Urinary bladder (tissue), 4 donors: ENCODE data around the gene NPPB. TPM values are rescaled to one million over a fixed set of nuclear protein-coding genes. Genes with fewer than 3 reads are reported as not detected.

Source experiments
- DNase-seq: peaks from one replicate; pipeline ENCODE4 v3.0.0-alpha.2; 2015; ENCODE audit errors: extremely low spot score
- H3K27ac ChIP-seq: one replicate; pipeline ENCODE4 v1.5.1; 2013; ENCODE audit warnings: low read depth, mild to moderate bottlenecking, moderate library complexity
- H3K36me3 ChIP-seq: one replicate; pipeline ENCODE4 v1.6.1; 2013; ENCODE audit warnings: mild to moderate bottlenecking, moderate library complexity; ENCODE audit not compliant: insufficient read depth
- H3K4me1 ChIP-seq: one replicate; pipeline ENCODE4 v1.6.1; 2013; ENCODE audit warnings: mild to moderate bottlenecking, moderate library complexity; ENCODE audit not compliant: insufficient read depth
- H3K4me3 ChIP-seq: one replicate; pipeline ENCODE4 v1.5.1; 2013; ENCODE audit warnings: low read depth, low read length
- WGBS: extraction: QIAGEN DNeasy Blood & Tissue Kit; methylation state at CpG from one replicate; pipeline ENCODE4 v1.1.7; 2013; 5-methylcytosine and 5-hydroxymethylcytosine counted together
- polyA plus RNA-seq: library from polyadenylated mRNA; stranded (reverse); fragments of 200-250 nt; gene quantifications from one replicate; pipeline ENCODE4 v1.2.3, GENCODE V29; 2013
- small RNA-seq: library from RNA; depleted of rRNA; stranded (forward); fragments of <200 nt; gene quantifications from one replicate; pipeline ENCODE3, GENCODE V24; 2014
- total RNA-seq: library from RNA; depleted of rRNA; stranded (reverse); fragments of >200 nt; gene quantifications from one replicate; pipeline ENCODE4 v1.2.3, GENCODE V29; 2014
- donor health status: healthy with polysubstance abuse.
- donor health status: healthy.

Gene NPPB
- total and polyA plus RNA-seq, 2 donors, result not detected

GRCh38 chr1:11823366-11824137 lies 35.2 kb downstream of the NPPB start:
- WGBS, result 89% methylated on average over 17 of the region's 17 CpGs
- H3K4me3 ChIP-seq, result no peak overlapping the region
- H3K4me1 ChIP-seq, result no peaks in the 10 kb centered on the region
- no peak overlapping the region for H3K27ac ChIP-seq
- no peak for DNase-seq
- H3K36me3 ChIP-seq, result peaks cover 2% of the 10 kb centered on the region

- H3K4me1 ChIP-seq, result no peaks in the 10 kb centered on the region
- peaks cover 2% of the 10 kb centered on the region for H3K36me3 ChIP-seq
- no peak overlapping the region for H3K4me3 ChIP-seq
- no peak for DNase-seq
- 87% methylated on average over 3 of the region's 3 CpGs for WGBS
- H3K27ac ChIP-seq, result no peak overlapping the region
Observed at GRCh38 chr1:11822091-11822490, 36.7 kb downstream of the NPPB start.

- peaks cover 1% of the 10 kb centered on the region for H3K36me3 ChIP-seq
- H3K27ac ChIP-seq, result no peak overlapping the region
- DNase-seq, result no peak
- H3K4me1 ChIP-seq, result no peaks in the 10 kb centered on the region
- 92% methylated on average over 12 of the region's 12 CpGs for WGBS
- H3K4me3 ChIP-seq, result no peak overlapping the region
Observed at GRCh38 chr1:11817192-11817591, 41.6 kb downstream of the NPPB start.

- H3K4me3 ChIP-seq, result no peak overlapping the region
- no peaks in the 10 kb centered on the region for H3K4me1 ChIP-seq
- DNase-seq, result no peak
- WGBS, result 87% methylated on average over 5 of the region's 5 CpGs
- no peak overlapping the region for H3K27ac ChIP-seq
- no peaks in the 10 kb centered on the region for H3K36me3 ChIP-seq
Observed at GRCh38 chr1:11813021-11813420, 45.7 kb downstream of the NPPB start.

Small RNA genes within 50 kb of the gene (small RNA-seq; reads per million reads assigned to genes)
- gene RF02156 (not detected), gene RF02157 (not detected), gene RF02158 (not detected)

Other genes starting within 250 kb of the NPPB start
- 0.42 TPM for gene FBXO2, start 204.5 kb downstream of the NPPB start, total RNA-seq
- 5.5 TPM for gene FBXO2, start 204.5 kb downstream of the NPPB start, polyA plus RNA-seq
- gene FBXO44, start 204.1 kb downstream of the NPPB start, total RNA-seq, result 6.2 TPM
- gene FBXO44, start 204.1 kb downstream of the NPPB start, polyA plus RNA-seq, result 24.3 TPM
- 4.0 TPM for gene FBXO6, start 194.7 kb downstream of the NPPB start, total RNA-seq
- 13.2 TPM for gene FBXO6, start 194.7 kb downstream of the NPPB start, polyA plus RNA-seq
- 20.5 TPM for gene MAD2L2, start 177.8 kb downstream of the NPPB start, total RNA-seq
- 47.1 TPM for gene MAD2L2, start 177.8 kb downstream of the NPPB start, polyA plus RNA-seq
- gene DRAXIN, start 167.2 kb downstream of the NPPB start, total RNA-seq, result 0.21 TPM
- gene DRAXIN, start 167.2 kb downstream of the NPPB start, polyA plus RNA-seq, result 0.01 TPM
- 21.4 TPM for gene AGTRAP, start 122.8 kb downstream of the NPPB start, total RNA-seq
- gene AGTRAP, start 122.8 kb downstream of the NPPB start, polyA plus RNA-seq, result 81.8 TPM
- gene C1orf167, start 96.8 kb downstream of the NPPB start, total RNA-seq, result 0.42 TPM
- 3.2 TPM for gene C1orf167, start 96.8 kb downstream of the NPPB start, polyA plus RNA-seq
- gene MTHFR, start 53.0 kb downstream of the NPPB start, total RNA-seq, result 26.9 TPM
- 20.1 TPM for gene MTHFR, start 53.0 kb downstream of the NPPB start, polyA plus RNA-seq
- 9.9 TPM for gene CLCN6, start 52.8 kb downstream of the NPPB start, total RNA-seq
- 13.7 TPM for gene CLCN6, start 52.8 kb downstream of the NPPB start, polyA plus RNA-seq
- gene NPPA, start 11.2 kb downstream of the NPPB start, total RNA-seq, result not detected
- 1.0 TPM for gene NPPA, start 11.2 kb downstream of the NPPB start, polyA plus RNA-seq
- 19.1 TPM for gene KIAA2013, start 67.5 kb upstream of the NPPB start, total RNA-seq
- 71.5 TPM for gene KIAA2013, start 67.5 kb upstream of the NPPB start, polyA plus RNA-seq
- 93.9 TPM for gene PLOD1, start 75.8 kb upstream of the NPPB start, total RNA-seq
- 97.5 TPM for gene PLOD1, start 75.8 kb upstream of the NPPB start, polyA plus RNA-seq
- 26.6 TPM for gene MFN2, start 121.5 kb upstream of the NPPB start, total RNA-seq
- gene MFN2, start 121.5 kb upstream of the NPPB start, polyA plus RNA-seq, result 88.6 TPM
- 14.4 TPM for gene MIIP, start 160.6 kb upstream of the NPPB start, total RNA-seq
- 24.9 TPM for gene MIIP, start 160.6 kb upstream of the NPPB start, polyA plus RNA-seq
- 0.26 TPM for gene TNFRSF8, start 204.4 kb upstream of the NPPB start, total RNA-seq
- gene TNFRSF8, start 204.4 kb upstream of the NPPB start, polyA plus RNA-seq, result 1.5 TPM